ENCODE results near the gene SEL1L3.

Gene SEL1L3

GRCh38 chr4:25753239-25753638, 109.5 kb downstream of the SEL1L3 start:
- no peak overlapping the region for H3K4me3 ChIP-seq (ENCODE audit: low read depth, low read length)
- TF ChIP-seq CTCF (IDR thresholded peaks at IDR 0.05; ENCODE audit: borderline replicate concordance, insufficient read depth, low read depth, low read length) = no peak

- no peak for TF ChIP-seq CTCF (IDR thresholded peaks at IDR 0.05; ENCODE audit: borderline replicate concordance, insufficient read depth, low read depth, low read length)
- H3K4me3 ChIP-seq (ENCODE audit: low read depth, low read length) = no peak overlapping the region
Observed at GRCh38 chr4:25750874-25751273, 111.9 kb downstream of the SEL1L3 start.

GRCh38 chr4:25749150-25749794, 113.5 kb downstream of the SEL1L3 start:
- H3K4me3 ChIP-seq (ENCODE audit: low read depth, low read length) = no peak overlapping the region
- TF ChIP-seq CTCF (IDR thresholded peaks at IDR 0.05; ENCODE audit: borderline replicate concordance, insufficient read depth, low read depth, low read length) = no peak

GRCh38 chr4:25743971-25744370, 118.8 kb downstream of the SEL1L3 start:
- no peak overlapping the region for H3K4me3 ChIP-seq (ENCODE audit: low read depth, low read length)
- no peak for TF ChIP-seq CTCF (IDR thresholded peaks at IDR 0.05; ENCODE audit: borderline replicate concordance, insufficient read depth, low read depth, low read length)

GRCh38 chr4:25729564-25729963, 133.2 kb downstream of the SEL1L3 start:
- TF ChIP-seq CTCF (IDR thresholded peaks at IDR 0.05; ENCODE audit: borderline replicate concordance, insufficient read depth, low read depth, low read length) = no peak
- no peak overlapping the region for H3K4me3 ChIP-seq (ENCODE audit: low read depth, low read length)

- no peak for TF ChIP-seq CTCF (IDR thresholded peaks at IDR 0.05; ENCODE audit: borderline replicate concordance, insufficient read depth, low read depth, low read length)
- H3K4me3 ChIP-seq (ENCODE audit: low read depth, low read length) = no peak overlapping the region
Observed at GRCh38 chr4:25728886-25729285, 133.9 kb downstream of the SEL1L3 start.

GRCh38 chr4:25727711-25728493, 134.9 kb downstream of the SEL1L3 start:
- no peak for TF ChIP-seq CTCF (IDR thresholded peaks at IDR 0.05; ENCODE audit: borderline replicate concordance, insufficient read depth, low read depth, low read length)
- no peak overlapping the region for H3K4me3 ChIP-seq (ENCODE audit: low read depth, low read length)

Data from GM12875 (cell line).